Measurements from ENCODE around the gene TMEM115.

TMEM115 gene

GRCh38 chr3:50358911-50359759 is at the start of gene TMEM115:
Gene TMEM115 (minus strand): TSS chr3:50359521. CDS start chr3:50359063, 458 bp downstream.
- H3K27ac ChIP-seq = peak within 1 kb of the TSS; percentile 95
- TF ChIP-seq CTCF (conservative IDR thresholded peaks at IDR 0.05) = no peak
- peak; percentile 99 for TF ChIP-seq ZFX (IDR thresholded peaks at IDR 0.05)

- no peak overlapping the region for H3K27ac ChIP-seq
- no peak for TF ChIP-seq CTCF (conservative IDR thresholded peaks at IDR 0.05)
- no peak for TF ChIP-seq ZFX (IDR thresholded peaks at IDR 0.05)
Measured at GRCh38 chr3:50408443-50408944, 49.2 kb upstream of the TMEM115 start.

- H3K27ac ChIP-seq = no peak overlapping the region
- no peak for TF ChIP-seq ZFX (IDR thresholded peaks at IDR 0.05)
- TF ChIP-seq CTCF (conservative IDR thresholded peaks at IDR 0.05) = no peak
Measured at GRCh38 chr3:50406487-50406886, 47.2 kb upstream of the TMEM115 start.

- H3K27ac ChIP-seq = no peak overlapping the region
- TF ChIP-seq CTCF (conservative IDR thresholded peaks at IDR 0.05) (no peak), ZFX (IDR thresholded peaks at IDR 0.05) (no peak)
Measured at GRCh38 chr3:50405249-50405648, 45.9 kb upstream of the TMEM115 start.

- TF ChIP-seq CTCF (conservative IDR thresholded peaks at IDR 0.05) = no peak
- TF ChIP-seq ZFX (IDR thresholded peaks at IDR 0.05) = no peak
- no peak overlapping the region for H3K27ac ChIP-seq
Measured at GRCh38 chr3:50401978-50402595, 42.8 kb upstream of the TMEM115 start.

GRCh38 chr3:50396502-50396901 is 37.2 kb upstream of the TMEM115 start:
- no peak for TF ChIP-seq CTCF (conservative IDR thresholded peaks at IDR 0.05)
- TF ChIP-seq ZFX (IDR thresholded peaks at IDR 0.05) = no peak
- H3K27ac ChIP-seq = no peak overlapping the region
